GM19023 (cell line): Measurements from ENCODE around the gene INAVA.
"Not testable (repeated sequence)": the region's sequence is repeated elsewhere in the genome, so short reads cannot be mapped to it uniquely, and the experiment has no call there.

Source experiments
- ATAC-seq: cut with Tn5 transposase; IDR thresholded peaks from one replicate; pipeline ENCODE4 v1.9.1; 2021; ENCODE audit warnings: mild to moderate bottlenecking, moderate library complexity; ENCODE audit not compliant: unreplicated experiment

The INAVA gene

DNA sequence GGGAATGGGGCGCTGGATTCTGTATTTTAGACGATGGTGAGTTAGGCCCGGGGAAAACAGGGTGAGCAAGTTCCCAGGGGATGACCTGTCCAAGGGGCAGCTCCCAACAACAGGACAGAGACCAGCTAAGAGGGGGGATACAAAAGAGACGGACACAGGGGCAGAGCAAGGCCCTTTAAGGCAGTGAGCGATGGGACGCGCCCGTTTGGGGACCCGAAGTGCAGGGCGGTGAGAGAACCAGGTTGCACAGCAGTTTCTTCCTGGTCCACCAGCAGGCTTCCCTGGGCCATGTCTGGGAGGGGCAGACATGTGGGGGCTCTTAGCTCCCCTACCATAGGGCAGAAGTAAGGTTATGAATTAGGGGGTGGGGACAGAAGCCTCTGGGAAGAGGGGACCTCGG is 22.0 kb downstream of the INAVA start:
- no peak for ATAC-seq

DNA sequence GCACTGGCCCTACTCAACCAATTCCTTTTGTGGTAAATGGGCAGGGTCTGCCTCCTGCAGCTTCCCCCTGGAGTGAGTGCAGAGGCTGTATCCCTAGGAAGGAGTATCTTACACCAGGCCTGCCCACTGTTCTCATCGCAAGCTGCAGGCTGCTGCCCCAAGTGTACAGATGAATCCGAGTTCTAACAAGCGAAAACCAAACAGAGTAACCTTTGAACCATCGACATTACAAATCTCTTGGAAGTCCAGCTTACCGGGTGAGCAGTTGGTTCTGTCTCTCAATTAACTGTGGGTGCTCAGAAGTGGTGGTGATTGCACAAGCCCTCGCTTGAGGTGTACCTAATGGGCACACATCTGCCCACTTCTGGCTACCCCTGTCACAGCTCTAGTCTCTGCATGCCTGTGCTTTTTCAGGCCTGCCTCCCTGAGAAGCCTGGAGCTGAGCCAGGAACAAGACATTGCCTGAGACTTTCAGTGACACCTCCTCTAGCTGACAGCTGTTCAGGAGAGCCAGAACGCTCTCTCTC is 22.7 kb downstream of the INAVA start:
- ATAC-seq = no peak

DNA sequence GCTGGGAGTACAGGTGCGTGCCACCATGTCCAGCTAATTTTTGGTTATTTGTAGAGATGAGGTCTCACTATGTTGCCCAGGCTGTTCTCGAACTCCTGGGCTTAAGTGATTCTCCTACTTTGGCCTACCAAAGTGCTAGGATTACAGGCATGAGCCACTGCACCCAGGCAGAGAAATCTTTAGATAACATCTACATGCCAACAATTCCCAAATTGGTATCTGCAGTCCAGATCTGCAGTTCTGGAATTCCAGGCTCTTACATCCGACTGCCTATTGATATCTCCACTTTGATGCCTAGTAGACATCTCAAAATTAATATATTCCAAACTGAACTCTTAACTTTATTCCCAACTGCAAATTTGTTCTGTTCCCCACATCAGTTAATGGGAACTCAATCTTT is 23.3 kb downstream of the INAVA start:
- ATAC-seq = no peak

DNA sequence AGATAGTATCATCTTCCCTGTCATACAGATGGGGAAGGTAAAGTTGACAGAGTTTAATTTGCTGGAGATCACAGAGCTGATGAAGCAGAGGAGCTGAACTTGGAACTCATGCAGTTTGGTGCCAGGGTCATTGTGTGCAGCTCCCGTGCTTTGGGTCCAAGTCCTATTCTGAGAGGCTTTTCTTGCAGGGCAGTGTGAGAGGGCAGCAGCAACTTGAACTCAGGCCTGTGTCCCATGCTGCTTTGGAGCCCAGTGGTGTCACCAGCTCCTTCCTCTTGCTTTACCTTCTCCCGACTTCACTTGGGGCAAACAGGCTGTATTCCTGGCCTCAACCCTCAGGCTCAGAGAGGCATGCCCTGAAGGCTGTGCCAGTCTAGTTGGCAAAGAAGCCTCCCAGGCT is 24.7 kb downstream of the INAVA start:
- ATAC-seq = no peak

DNA sequence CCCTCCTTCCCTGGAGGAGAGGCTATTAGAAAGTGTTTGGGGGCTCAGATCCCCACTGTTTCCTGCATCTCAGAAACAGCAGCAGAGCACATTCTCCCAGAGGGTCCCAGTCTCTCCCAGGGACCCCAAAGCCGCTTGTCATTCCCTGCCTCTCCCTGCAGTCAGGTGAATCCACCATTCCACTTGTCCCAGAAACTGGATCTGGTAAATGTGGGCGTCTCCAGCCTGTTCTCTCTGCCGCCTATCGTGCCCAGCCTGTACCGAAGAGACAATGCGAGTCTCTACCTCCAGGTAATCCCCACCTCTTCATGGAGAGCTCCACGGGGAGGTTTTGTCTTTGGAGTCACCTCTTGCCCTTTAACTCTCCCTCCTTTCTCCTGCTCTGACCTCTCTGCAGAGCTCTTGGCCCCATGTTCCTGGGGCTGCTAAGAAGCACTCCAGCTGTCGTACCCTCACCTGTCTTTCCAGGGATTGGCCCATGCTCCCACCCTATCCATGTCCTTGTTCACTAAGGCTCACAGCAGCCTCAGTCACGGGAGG is 26.9 kb downstream of the INAVA start:
- ATAC-seq = no peak

DNA sequence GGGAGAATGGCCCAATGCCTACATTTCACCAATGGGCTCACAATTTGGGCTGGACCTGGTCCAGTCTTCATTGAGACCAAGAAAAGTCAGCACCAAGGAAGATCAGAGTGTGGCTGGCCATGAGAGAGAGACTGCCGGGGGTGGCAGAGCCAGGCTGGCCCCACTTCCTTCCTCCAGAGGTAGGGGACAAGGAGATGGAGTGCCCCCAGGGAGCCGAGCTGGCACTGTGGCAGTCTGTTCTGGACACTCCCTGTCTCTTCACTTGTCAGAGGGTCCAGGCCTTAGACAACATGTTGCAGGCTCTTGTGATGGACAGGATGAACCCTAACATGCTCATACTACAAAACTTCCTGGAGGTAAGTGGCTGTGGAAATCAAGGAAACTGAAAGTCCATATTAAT is 27.7 kb downstream of the INAVA start:
- no peak for ATAC-seq

DNA sequence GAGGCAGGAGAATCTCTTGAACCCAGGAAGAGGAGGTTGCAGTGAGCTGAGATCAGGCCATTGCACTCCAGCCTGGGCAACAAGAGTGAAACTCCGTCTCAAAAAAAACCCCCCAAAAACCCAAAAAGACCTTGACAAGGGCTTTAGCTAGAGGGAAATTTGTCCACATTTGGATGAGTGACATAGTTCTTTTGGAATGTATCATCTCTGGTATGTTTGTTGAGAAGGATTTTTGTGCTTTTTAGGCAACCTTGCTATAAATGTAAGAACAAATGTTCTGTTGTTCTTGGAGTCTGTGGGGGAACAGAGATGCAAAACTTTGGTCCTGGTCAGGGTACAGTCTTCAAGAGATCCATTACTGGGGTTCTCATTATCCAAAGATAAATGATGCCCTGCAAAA is 28.9 kb downstream of the INAVA start:
- ATAC-seq = no peak

DNA sequence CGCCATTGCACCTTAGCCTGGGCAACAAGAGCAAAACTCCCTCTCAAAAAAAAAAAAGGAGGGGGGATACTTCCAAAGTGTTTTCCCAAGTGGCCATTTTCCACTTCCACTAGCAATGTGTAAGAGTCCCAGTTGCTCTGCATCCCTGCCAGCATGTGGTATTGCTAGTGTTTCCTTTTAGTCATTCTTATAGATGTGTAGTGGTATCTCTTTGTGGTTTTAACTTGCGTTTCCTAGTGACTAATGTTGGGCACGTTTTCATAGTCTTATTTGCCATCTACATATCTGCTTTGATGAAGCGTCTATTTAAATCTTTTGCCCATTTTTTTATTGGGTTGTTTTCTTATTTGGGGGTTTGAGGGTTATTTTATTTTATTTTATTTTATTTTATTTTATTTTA is 31.1 kb downstream of the INAVA start:
- ATAC-seq = no peak

DNA sequence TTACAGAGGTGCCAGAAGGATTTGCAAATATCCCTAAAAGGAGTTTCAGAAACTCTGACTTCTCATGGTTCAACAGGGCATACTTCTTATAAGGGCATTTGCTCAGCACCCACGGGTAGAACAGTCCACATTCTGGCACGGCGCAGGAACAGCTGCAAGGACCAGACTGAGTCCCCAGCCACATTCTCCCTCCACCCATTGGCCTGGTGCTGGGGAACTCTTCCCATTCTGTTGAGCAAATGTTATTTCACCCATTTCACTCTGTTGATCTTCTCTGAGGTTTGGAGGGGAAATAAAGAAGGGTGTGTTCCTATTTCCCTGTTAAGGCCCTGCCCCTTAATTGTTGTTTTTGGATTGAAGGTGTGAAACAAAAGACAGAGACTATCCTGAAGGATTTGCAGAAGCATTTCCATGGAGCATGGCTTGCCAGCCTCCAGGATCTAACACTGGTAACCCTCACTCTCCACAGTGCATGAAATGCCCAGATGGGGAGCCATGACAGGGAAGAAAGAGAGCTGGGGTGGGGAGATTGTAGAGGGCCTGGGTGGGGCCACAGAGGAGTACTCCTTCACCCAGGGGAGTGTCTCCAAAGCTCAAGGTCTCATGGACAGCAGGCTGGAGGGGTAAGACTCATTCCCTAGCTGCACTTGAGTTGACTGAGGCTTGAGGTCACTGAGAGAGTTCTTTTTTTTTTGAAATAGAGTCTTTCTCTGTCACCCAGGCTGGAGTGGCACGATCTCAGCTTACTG is 35.0 kb downstream of the INAVA start:
- ATAC-seq = no peak

DNA sequence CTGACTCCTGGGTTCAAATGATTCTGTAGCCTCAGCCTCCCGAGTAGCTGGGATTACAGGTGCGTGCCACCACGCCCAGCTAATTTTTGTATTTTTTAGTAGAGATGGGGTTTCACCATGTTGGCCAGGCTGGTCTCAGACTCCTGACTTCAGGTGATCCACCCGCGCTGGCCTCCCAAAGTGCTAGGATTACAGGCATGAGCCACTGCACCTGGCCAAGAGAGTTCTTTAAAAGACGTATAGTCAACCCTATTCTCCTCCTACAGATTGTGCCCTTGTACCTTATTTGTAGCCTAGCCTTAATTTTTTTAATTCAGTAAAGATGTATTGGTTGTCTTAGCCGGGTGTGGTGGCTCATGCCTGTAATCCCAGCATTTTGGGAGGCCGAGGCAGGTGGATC is 35.6 kb downstream of the INAVA start:
- not testable (repeated sequence) for ATAC-seq

DNA sequence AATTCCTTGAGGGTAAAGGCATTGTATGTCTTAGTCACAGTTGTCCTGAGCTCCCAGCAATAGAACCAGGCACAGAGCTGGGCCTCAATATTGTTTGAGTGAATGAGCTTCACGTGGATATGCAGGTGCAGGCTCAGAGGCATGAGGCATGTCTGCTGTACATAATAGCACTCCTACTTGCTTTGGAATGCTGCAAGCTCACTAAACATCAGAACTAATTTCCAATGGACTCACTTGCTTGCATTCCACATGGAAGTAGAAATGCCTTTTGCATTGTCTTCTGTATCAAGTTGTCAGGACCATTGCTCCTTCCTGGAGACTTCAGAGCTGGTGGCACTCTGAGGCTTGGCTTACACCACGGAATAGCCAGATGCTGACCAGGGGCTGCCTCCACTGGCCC is 37.1 kb downstream of the INAVA start:
- no peak for ATAC-seq

DNA sequence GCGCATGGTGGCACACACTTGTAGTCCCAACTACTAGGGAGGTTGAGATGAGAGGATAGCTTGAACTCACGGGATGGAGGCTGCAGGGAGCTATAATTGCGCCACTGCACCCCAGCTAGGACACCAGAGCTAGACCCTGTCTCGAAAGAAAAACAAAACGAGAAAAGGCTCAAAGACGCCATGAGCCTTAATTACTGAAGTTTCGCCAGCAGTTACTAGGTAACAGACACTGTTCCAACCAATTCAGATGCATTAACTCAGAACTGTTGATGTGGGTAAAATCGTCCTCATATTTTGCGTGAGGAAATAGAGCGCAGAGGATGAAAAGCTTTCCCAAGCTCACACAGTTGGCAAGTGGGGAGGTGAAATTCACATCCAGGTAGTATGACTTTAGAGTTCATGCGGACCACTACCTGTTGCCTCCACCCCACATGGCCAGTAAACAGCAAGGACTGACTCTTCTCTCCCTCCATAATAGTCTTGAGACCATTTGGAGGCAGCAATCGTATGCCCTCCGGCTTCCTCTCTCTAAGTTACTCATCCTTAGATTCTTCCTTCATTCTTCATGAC is 40.1 kb downstream of the INAVA start:
- ATAC-seq = no peak

DNA sequence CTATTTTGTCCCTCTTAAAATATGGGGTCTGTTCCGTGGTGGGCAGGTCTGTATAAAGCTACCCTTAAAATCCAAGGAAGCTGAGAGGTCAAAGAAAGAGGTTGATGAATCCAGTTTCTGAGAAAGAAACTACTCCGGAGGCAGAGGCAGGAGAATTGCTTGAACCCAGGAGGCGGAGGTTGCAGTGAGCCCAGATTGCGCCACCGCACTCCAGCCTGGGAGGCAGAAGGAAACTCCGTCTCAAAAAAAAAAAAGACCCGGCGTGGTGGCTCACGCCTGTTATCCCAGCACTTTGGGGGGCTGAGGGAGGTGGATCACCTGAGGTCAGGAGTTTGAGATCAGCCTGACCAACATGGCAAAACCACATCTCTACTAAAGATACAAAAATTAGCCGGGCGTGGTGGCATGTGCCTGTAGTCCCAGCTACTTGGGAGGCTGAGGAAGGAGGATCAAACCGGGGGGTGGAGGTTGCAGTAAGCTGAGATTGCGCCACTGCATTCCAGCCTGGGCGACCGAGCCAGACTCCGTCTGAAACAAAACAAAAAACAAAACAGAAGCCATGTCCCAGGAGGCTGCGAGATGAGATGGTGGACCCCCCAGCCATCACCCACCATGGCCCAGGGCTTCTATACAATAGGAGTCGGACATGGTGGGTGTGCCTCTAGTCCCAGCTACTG is 40.7 kb downstream of the INAVA start:
- not testable (repeated sequence) for ATAC-seq

DNA sequence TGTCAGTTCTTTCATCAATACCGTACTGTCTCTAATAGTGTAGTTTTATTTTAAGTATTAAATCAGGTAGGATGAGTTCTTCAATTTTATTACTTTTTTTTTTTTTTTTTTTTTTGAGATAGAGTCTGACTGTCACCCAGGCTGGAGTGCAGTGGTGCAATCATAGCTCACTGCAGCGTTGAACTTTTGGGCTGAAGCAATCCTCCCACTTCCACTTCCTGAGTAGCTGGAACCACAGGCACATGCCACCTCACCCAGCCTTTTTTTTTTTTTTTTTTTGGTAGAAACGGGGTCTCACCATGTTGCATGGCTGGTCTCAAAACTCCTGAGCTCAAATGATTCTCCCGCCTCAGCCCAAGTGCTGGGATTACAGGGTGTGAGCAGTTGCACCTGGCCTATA is 44.3 kb downstream of the INAVA start:
- ATAC-seq = no peak

DNA sequence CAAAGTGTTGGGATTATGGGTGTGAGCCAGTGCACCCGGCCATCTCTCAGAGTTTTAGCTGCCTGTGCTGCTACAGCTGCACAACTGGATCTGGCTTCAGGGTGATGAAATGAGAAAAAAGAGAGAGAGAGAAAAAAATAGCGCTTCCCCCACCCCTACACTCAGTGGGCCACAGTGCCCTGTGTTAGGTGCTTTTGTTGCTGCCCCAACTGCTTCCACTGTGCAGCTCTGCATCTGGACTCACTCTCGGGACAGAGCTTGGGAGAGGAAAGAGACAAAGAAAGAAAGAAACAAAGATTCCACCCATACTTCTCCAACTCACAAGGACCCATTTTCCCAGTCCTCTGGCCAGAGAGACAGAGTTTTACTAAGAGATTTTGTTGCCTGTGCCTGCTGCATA is 50.4 kb downstream of the INAVA start:
- no peak for ATAC-seq

DNA sequence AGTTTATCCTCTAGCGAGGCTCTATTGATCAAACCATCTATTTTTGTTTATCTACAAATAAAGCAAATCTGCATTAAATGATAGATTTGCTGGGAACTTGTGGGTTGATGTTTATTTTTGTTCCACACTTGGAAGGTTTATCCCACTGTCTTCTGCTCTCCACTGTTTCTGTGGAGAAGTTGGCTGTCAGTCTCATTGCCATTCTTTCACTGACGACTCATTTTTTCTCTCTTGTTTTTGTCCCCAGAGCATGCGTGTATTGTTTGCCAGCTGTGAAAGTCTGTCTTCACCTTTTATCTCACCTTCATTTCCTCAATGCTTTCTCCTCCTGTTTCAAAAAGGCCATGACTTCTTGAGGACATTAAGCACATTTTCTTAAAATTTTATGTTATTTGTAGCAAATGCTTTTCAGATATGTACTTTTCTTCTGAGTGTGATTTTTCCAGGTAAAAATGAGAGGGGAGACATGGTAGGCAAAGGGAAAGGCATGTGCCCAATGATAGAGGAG is 52.4 kb downstream of the INAVA start:
- ATAC-seq = no peak

DNA sequence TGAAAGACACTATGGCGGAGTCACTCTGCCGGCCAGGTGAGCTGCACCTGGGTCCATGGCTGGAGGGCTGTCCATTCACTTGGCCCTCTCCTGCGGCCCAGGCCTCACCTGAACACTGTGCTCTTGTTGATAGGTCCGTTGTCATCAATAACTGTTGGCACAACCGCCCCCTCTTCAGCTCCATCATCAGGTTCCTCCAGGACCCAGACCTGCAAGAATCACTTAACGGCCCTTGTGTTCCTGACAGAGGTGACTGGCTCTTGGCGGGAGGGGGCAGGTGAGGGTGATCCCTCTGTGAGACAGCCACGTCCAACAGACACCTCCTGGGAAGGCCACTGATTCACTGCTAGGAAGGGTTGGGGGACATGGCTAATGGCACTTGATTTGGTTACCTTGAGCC is 54.9 kb downstream of the INAVA start:
- ATAC-seq = no peak

DNA sequence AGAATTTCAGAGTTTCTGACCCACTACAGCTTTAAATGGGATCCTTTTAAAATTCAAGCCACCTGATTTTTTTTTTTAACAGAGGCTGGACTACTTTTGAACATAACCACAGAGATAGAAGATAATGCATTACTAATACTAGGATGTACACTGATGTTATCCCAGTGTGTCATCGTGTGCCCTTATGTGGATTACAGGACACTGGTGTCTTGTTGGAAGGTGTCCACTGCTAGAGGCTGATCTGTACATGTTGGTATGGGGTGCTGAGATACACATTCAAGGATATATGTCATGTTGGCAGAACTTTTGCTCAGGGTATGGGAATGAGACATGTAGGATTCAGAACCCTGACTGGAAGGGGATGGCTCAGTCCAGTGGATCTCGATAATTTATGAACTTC is 56.3 kb downstream of the INAVA start:
- no peak for ATAC-seq

DNA sequence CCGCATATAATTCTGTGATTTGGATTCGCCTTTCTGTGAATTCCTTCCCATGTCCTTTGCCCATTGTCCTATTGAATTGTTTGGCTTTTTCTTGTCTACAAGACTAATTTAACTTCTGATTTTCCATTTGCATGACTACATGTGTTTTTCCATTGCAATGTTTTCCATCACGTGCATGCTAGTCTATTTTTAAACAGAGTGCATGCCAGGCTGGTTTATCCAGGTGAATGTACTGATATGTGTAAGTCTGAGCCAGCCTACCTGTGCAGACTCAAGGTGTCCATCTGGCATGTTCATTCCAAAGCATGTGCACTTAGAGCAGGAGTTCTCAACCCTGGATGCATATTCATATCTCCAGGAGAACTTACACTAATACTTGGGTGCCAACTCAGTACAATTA is 59.7 kb downstream of the INAVA start:
- no peak for ATAC-seq

DNA sequence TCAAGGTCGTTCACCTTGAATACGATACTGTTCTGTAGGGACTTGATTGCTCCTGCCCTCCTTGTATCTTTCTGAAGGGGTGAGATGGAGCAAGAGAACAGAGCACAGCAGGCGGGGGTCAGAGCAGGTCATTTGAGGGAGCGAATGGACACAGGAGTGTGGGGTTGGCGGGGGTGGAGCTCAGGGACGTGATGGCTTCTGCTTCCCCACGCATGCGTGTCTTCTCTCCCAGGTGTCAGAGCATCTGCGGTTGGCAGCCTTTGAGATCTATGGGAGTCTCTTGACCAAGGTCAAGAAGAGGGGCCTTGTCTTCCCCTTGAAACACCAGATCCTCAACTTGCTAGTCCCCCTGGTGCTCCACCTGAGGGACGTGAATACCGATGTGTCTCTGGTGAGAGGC is 63.9 kb downstream of the INAVA start:
- no peak for ATAC-seq

DNA sequence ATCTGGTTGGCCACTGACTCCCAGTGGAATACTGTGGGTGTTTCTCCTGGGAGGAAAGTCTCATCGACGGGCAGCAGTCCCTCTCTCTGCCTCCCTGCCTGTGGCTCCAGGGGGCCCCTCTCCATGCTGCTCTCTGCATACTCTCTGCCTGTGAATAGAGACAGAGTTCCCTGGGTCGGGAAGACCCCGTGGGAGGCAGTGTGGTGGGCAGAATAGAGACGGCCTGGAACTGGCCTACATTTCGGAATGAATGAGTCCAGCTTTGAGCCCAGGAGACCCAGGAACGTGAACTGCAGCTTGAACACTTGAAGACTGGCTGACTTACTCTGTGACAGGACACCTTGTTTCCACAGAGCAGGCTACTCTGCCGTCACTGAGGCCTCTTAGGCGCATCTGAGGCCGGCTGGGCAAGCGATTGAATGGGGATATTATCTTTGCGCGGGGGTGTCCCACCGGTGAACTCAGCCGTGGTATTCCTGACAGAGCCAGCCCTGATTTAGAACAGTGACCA is 64.8 kb downstream of the INAVA start:
- ATAC-seq = no peak
